Transverse colon (tissue), 4 donors: ENCODE results near the gene RIOX2. TPM values are rescaled to one million over a fixed set of nuclear protein-coding genes. Genes with fewer than 3 reads are reported as not detected.

Experiments used
- DNase-seq: peaks from one replicate; pipeline ENCODE4 v3.0.0-alpha.2; 2019
- H3K27ac ChIP-seq, 4 donors: fragments of 200-600 bp; sonication (generic); 2 replicates each; pipeline ENCODE4 v1.5.1; 2016 to 2018; ENCODE audit warnings: inconsistent platforms in 4 of 4
- H3K27me3 ChIP-seq: fragments of 200-600 bp; sonication (generic); 2 replicates; pipeline ENCODE4 v1.5.1; 2017; ENCODE audit warnings: inconsistent platforms
- H3K36me3 ChIP-seq, 4 donors: fragments of 200-600 bp; sonication (generic); 2 replicates each; pipeline ENCODE4 v1.5.1; 2017 to 2019; ENCODE audit warnings: inconsistent platforms in 4 of 4
- H3K4me1 ChIP-seq, 4 donors: fragments of 200-600 bp; sonication (generic); 2 replicates each; pipeline ENCODE4 v1.5.1; 2017 to 2020; ENCODE audit warnings: inconsistent platforms in 4 of 4
- H3K4me3 ChIP-seq, 4 donors: fragments of 200-600 bp; sonication (generic); 1 replicate in 1 of 4; 2 replicates in 3 of 4; pipeline versions ENCODE4 v1.5.1 to v1.6.1; 2017 to 2019; ENCODE audit warnings: inconsistent platforms in 4 of 4
- H3K9me3 ChIP-seq, 2 donors: fragments of 200-600 bp; sonication (generic); 2 replicates each; pipeline ENCODE4 v1.5.1; 2017 to 2019; ENCODE audit warnings: inconsistent platforms in 2 of 2
- CTCF ChIP-seq, 5 experiments: fragments of 200-600 bp in 3 of 5; fragments of 450-650 bp in 2 of 5; sonication (generic) in 3 of 5; IDR thresholded peaks; 1 replicate in 2 of 5; 2 replicates in 3 of 5; pipeline ENCODE4 v1.5.1; 2016 to 2017; ENCODE audit warnings: antibody characterized with exemption in 5 of 5, inconsistent platforms in 3 of 5, mild to moderate bottlenecking in 2 of 5, moderate library complexity in 1 of 5
- EP300 ChIP-seq: sonication (generic); formaldehyde crosslinking; IDR thresholded peaks from one replicate; pipeline ENCODE4 v1.6.1; 2017; ENCODE audit warnings: antibody characterized with exemption, low read depth
- POLR2A ChIP-seq: fragments of 450-650 bp; IDR thresholded peaks from one replicate; pipeline ENCODE4 v1.6.1; 2016; ENCODE audit warnings: antibody characterized with exemption, mild to moderate bottlenecking, moderate library complexity
- POLR2AphosphoS5 ChIP-seq, 3 donors: sonication (generic); formaldehyde crosslinking; IDR thresholded peaks; one replicate each; pipeline ENCODE4 v1.6.1; 2016; ENCODE audit warnings: antibody characterized with exemption in 3 of 3
- WGBS, 2 donors: methylation state at CpG; one replicate each; pipeline ENCODE4 v1.1.5; 2018; ENCODE audit warnings: low coverage in 1 of 2; 5-methylcytosine and 5-hydroxymethylcytosine counted together
- in situ Hi-C, 4 donors: fragments of 200-750 bp; cut with MboI; loops; one replicate each; pipeline versions ENCODE4 v1.15.0 to v1.15.1; 2017; ENCODE audit warnings: low sequenced_read_pairs in 3 of 4, low pct_ligation_motif_present in 1 of 4, low pct_unique_long_range_greater_than_20kb in 1 of 4
- intact Hi-C: fragments of 100-400 bp; cut with DNase I; formaldehyde crosslinking; loops from one replicate; pipeline ENCODE4 v1.15.1; 2023; ENCODE audit warnings: low total_unique reads
- total RNA-seq, 4 donors: library from RNA; depleted of rRNA; stranded (reverse); fragments of >200 nt; gene quantifications; one replicate each; pipeline ENCODE4 v1.1.0, GENCODE V29; 2016

RIOX2 gene
- total RNA-seq, 4 donors from 2014 or later, result 7.5 to 20.5 (median 13.3) TPM

GRCh38 chr3:97935842-97936241 is 36.4 kb downstream of the RIOX2 start:
- Histone ChIP-seq H3K27ac (no peak overlapping the region), H3K9me3 (no peaks in the 10 kb centered on the region), H3K4me3 (no peak overlapping the region), H3K4me1 (no peaks in the 10 kb centered on the region), H3K36me3 (peaks cover 0 to 34% (median 4%) of the 10 kb centered on the region in 4 donors), H3K27me3 (no peaks in the 10 kb centered on the region)
- no peak for DNase-seq
- intact Hi-C loops (loop anchor here (5.0 kb wide), 1 partner anchor 441 kb away; no protein-coding TSS in a partner anchor), in situ Hi-C loops (no loop called here)
- 88% methylated on average over 1 of the region's 1 CpG; no CpG with 5 or more reads in 1 of the 2 donors for WGBS, 2 donors
- TF ChIP-seq EP300, result no peak
- no peak for TF ChIP-seq CTCF (IDR thresholded peaks at IDR 0.05)
- no peak for TF ChIP-seq POLR2AphosphoS5 (IDR thresholded peaks at IDR 0.05)
- no peak for TF ChIP-seq POLR2A

- H3K27ac ChIP-seq, result no peak overlapping the region
- H3K4me1 ChIP-seq, result no peaks in the 10 kb centered on the region
- intact Hi-C loops, result loop anchor here (5.0 kb wide), 1 partner anchor 442 kb away; no protein-coding TSS in a partner anchor
- no peaks in the 10 kb centered on the region for H3K9me3 ChIP-seq
- peaks cover 0 to 33% (median 6%) of the 10 kb centered on the region in 4 donors for H3K36me3 ChIP-seq
- no peak for TF ChIP-seq POLR2AphosphoS5 (IDR thresholded peaks at IDR 0.05)
- TF ChIP-seq CTCF (IDR thresholded peaks at IDR 0.05), result no peak
- TF ChIP-seq EP300, result no peak
- no peak for TF ChIP-seq POLR2A
- in situ Hi-C loops, result no loop called here
- WGBS, 2 donors, result 95 to 100% methylated on average over 2 to 3 of the region's 3 CpGs
- H3K27me3 ChIP-seq, result no peaks in the 10 kb centered on the region
- DNase-seq, result no peak
- H3K4me3 ChIP-seq, result no peak overlapping the region
Measured at GRCh38 chr3:97934980-97935695, 37.1 kb downstream of the RIOX2 start.

GRCh38 chr3:97932387-97932801 is 39.8 kb downstream of the RIOX2 start:
- no peaks in the 10 kb centered on the region for H3K9me3 ChIP-seq
- WGBS, 2 donors, result 77 to 82% methylated on average over 4 of the region's 4 CpGs
- H3K36me3 ChIP-seq, result peaks cover 0 to 31% (median 7%) of the 10 kb centered on the region in 4 donors
- no peak overlapping the region for H3K4me3 ChIP-seq
- H3K27me3 ChIP-seq, result no peaks in the 10 kb centered on the region
- no peaks in the 10 kb centered on the region for H3K4me1 ChIP-seq
- TF ChIP-seq CTCF (IDR thresholded peaks at IDR 0.05) (no peak), POLR2AphosphoS5 (IDR thresholded peaks at IDR 0.05) (no peak), POLR2A (no peak), EP300 (no peak)
- DNase-seq, result no peak
- in situ Hi-C loops, result no loop called here
- intact Hi-C loops, result no loop called here
- H3K27ac ChIP-seq, result no peak overlapping the region

- no peaks in the 10 kb centered on the region for H3K27me3 ChIP-seq
- TF ChIP-seq EP300 (no peak), CTCF (IDR thresholded peaks at IDR 0.05) (no peak), POLR2AphosphoS5 (IDR thresholded peaks at IDR 0.05) (no peak), POLR2A (no peak)
- DNase-seq, result no peak
- H3K36me3 ChIP-seq, result peaks cover 0 to 30% (median 7%) of the 10 kb centered on the region in 4 donors
- intact Hi-C loops, result no loop called here
- H3K9me3 ChIP-seq, result no peaks in the 10 kb centered on the region
- H3K4me3 ChIP-seq, result no peak overlapping the region
- H3K4me1 ChIP-seq, result no peaks in the 10 kb centered on the region
- in situ Hi-C loops, result no loop called here
- H3K27ac ChIP-seq, result no peak overlapping the region
- 50 to 85% methylated on average over 2 of the region's 2 CpGs for WGBS, 2 donors
Measured at GRCh38 chr3:97931218-97931617, 41.0 kb downstream of the RIOX2 start.
